ENCODE data around the gene NR2F1. TPM values are rescaled to one million over a fixed set of nuclear protein-coding genes. Genes with fewer than 3 reads are reported as not detected.
A peak's percentile ranks its signal among the peaks of the same experiment; 100 is the strongest.

The NR2F1 gene
- total RNA-seq, 1 donor from 2014 or later = not detected

DNA sequence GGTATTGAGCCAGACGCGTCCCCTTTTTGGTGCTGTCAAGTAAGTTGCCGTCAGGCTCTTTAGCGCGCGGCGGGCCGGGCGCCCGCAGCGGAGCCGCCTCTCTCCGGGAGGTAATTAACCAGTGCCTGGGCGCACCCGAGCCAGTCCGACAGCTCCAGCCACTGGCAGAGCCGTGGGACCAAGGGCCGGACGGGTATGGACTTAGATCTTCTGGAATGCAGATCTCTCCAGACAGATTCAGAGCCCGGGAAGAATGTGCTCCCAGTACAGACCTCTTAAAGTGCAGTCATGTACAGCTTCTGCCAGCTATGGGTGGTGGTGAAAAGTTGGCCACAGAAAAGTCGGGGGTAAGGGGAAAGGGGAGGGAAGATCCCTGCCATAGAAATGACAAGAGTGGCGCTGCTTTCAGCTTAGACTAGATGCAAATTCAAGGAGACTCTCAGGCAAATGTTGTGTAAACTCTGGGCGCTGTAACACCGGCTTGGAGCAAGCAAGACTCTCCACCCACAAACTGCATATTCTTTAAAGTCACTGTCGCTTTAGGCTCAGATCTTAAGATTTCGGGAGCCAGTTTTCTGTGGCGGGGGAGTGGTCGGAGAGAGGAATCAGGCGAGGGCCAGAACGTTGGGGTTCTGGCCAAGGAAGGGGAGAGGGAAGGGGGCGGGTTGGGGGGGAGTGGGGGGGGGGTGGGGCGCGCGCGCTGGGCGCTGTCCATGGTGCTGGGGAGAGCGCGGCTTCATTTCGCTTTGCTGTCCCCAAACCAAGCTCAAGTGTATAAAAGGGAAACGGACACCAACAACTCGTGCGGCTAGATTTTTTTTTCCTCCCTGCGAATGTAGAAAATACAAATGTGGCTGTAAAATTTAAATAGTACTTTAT is 29.2 kb downstream of the NR2F1 start:
- Mint-ChIP-seq H3K4me3 (no peak overlapping the region), H3K36me3 (ENCODE audit: low read depth) (no peaks in the 10 kb centered on the region), H3K4me1 (peaks cover 13% of the 10 kb centered on the region), H3K9me3 (no peaks in the 10 kb centered on the region), H3K27me3 (peaks cover 60% of the 10 kb centered on the region), H3K27ac (no peak overlapping the region)
- intact Hi-C loops (cut with micrococcal nuclease) = no loop called here
- ATAC-seq (ENCODE audit: low read depth) (no peak), DNase-seq (no peak)
- ChIA-PET CTCF (interaction anchor here (1.1 kb wide), 1 partner anchor 189 kb away, joined by 5 read pairs; no protein-coding TSS in a partner anchor), POLR2A (no interaction called here)
- TF ChIP-seq, protein P1, sequence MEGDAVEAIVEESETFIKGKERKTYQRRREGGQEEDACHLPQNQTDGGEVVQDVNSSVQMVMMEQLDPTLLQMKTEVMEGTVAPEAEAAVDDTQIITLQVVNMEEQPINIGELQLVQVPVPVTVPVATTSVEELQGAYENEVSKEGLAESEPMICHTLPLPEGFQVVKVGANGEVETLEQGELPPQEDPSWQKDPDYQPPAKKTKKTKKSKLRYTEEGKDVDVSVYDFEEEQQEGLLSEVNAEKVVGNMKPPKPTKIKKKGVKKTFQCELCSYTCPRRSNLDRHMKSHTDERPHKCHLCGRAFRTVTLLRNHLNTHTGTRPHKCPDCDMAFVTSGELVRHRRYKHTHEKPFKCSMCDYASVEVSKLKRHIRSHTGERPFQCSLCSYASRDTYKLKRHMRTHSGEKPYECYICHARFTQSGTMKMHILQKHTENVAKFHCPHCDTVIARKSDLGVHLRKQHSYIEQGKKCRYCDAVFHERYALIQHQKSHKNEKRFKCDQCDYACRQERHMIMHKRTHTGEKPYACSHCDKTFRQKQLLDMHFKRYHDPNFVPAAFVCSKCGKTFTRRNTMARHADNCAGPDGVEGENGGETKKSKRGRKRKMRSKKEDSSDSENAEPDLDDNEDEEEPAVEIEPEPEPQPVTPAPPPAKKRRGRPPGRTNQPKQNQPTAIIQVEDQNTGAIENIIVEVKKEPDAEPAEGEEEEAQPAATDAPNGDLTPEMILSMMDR (IDR thresholded peaks at IDR 0.05) = no peak

DNA sequence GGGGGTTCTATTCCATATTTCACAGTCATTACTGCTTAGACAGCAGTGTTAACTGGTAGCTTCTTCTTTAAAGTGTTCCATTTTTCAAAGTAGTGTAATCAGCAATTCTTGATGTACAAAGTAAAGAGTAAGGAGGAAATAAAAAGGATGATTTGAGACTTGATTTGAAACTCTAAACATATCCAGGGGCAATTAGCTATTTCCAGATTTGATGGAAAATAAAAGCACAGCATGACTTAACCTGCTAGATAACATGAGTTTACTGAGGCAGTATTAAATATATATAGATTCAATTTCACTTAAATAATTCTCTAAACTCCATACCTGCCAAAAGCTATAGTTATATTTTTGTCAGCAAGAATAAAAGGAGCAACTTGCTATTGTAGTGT is 29.8 kb downstream of the NR2F1 start:
- Mint-ChIP-seq H3K4me3 (no peak overlapping the region), H3K36me3 (ENCODE audit: low read depth) (no peaks in the 10 kb centered on the region), H3K27ac (no peak overlapping the region), H3K27me3 (peaks cover 54% of the 10 kb centered on the region), H3K4me1 (peaks cover 8% of the 10 kb centered on the region), H3K9me3 (no peaks in the 10 kb centered on the region)
- ATAC-seq (ENCODE audit: low read depth) (no peak), DNase-seq (no peak)
- ChIA-PET POLR2A (no interaction called here), CTCF (interaction anchor here (1.1 kb wide), 1 partner anchor 188 kb away, joined by 5 read pairs; no protein-coding TSS in a partner anchor)
- intact Hi-C loops (cut with micrococcal nuclease) = no loop called here
- TF ChIP-seq, protein P1 (IDR thresholded peaks at IDR 0.05) = no peak

DNA sequence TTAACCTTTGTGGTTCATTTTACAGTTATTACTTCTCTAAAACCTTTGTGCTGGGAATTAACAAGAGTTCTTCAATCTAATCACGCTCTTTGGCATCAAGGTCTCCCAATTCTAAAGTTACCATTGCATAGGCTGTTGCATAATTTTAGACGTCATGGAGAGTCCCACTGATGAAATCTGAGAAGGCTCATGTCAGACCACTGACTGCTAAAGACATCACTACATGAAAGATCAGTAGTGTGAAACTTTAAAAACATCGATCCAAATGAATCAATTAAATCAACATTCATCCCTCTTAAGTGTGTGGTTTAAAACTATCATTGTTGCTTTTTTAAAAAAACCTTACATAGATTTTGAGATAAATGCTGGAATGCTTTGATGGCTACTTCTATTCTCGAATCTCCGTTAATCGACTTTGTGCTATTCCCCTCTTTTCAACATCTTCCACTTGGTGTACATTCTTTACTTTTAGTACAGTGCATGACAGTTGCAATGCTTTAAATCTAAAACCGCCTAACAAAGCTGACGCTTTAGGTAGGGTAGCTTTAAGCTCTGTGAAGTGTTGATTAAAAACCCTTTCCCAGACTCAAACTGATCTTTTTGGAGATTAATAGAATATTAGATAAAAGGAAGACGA is 33.6 kb downstream of the NR2F1 start:
- H3K27me3 Mint-ChIP-seq = peaks cover 24% of the 10 kb centered on the region
- POLR2A ChIA-PET = no interaction called here
- intact Hi-C loops (cut with micrococcal nuclease) = no loop called here
- H3K9me3 Mint-ChIP-seq = no peaks in the 10 kb centered on the region
- no peak for DNase-seq
- peaks cover 4% of the 10 kb centered on the region for H3K36me3 Mint-ChIP-seq (ENCODE audit: low read depth)
- TF ChIP-seq, protein P1 (IDR thresholded peaks at IDR 0.05) = no peak
- H3K27ac Mint-ChIP-seq = no peak overlapping the region
- peaks cover 14% of the 10 kb centered on the region for H3K4me1 Mint-ChIP-seq
- no peak overlapping the region for H3K4me3 Mint-ChIP-seq
- no peak for ATAC-seq (ENCODE audit: low read depth)
- CTCF ChIA-PET = no interaction called here

DNA sequence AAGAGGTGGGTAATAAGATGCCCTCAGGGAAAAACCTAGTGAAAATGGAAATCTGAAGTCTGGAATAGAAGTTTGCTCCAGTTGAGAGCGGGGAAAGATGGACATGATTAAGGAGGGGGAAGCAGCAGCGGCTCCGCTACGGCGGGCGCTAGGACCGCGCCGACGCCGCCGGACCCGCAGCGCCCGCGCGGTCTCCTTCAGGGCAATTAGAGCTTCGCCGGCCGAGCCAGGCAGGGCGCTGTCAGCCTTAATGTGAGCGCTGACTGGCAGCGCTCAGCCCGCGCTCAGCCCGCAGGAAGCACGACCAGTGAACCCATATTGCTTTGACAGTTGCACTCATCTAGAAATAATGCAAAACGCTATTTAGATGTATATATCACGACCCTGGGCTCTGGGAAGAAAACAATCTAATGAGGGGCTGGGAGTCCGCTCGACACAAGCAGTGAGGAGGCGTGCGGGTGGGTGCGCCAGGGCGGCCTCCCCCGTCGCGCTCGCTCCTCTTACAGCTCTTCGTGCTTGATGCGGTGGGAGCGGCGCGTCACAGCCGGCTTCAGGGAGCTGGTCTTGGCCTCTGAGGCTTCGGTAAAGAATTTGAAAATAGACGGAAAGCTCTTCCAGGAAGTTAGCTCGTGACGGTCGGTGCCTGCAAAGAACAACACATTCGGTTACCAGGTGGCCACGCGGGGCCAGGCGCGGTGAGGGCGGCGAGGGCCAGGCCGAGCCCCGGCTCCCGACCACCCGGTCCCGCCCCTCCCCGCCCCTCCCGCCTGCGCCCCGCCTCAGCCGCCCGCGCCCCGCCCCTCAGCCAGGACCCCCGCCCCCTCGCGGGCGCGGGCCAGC is 37.7 kb downstream of the NR2F1 start:
- no peak for DNase-seq
- peak overlapping the region; percentile 92 for H3K4me3 Mint-ChIP-seq
- peak overlapping the region; percentile 64 for H3K27ac Mint-ChIP-seq
- peaks cover 16% of the 10 kb centered on the region for H3K4me1 Mint-ChIP-seq
- peaks cover 4% of the 10 kb centered on the region for H3K36me3 Mint-ChIP-seq (ENCODE audit: low read depth)
- intact Hi-C loops (cut with micrococcal nuclease) = loop anchor here (5.0 kb wide), 3 partner anchors 38 to 1232 kb away; partner anchors contain the start of genes NR2F1 and NR2F1-AS1
- ChIA-PET CTCF (no interaction called here), POLR2A (interaction anchor here (0.6 to 1.1 kb wide), 4 partner anchors 12 to 336 kb away, joined by 3 to 6 read pairs (median 4); no protein-coding TSS in a partner anchor)
- ATAC-seq (ENCODE audit: low read depth) = peak; percentile 89
- H3K9me3 Mint-ChIP-seq = no peaks in the 10 kb centered on the region
- H3K27me3 Mint-ChIP-seq = peaks cover 2% of the 10 kb centered on the region
- TF ChIP-seq, protein P1 (IDR thresholded peaks at IDR 0.05) = no peak
